PC-3 (cell line): Measurements from ENCODE around the gene SEC14L6. TPM values are rescaled to one million over a fixed set of nuclear protein-coding genes. Genes with fewer than 3 reads are reported as not detected.
"Not testable (repeated sequence)": the region's sequence is repeated elsewhere in the genome, so short reads cannot be mapped to it uniquely, and the experiment has no call there.

ENCODE experiments used
- ATAC-seq: fragments of 200-7000 bp; cut with Tn5 transposase; 2 replicates; pipeline ENCODE4 v1.9.1; 2020; ENCODE audit warnings: mild to moderate bottlenecking, moderate library complexity
- BruUV-seq: library from RNA; stranded (reverse); fragments of 400-500 nt; replicated peaks from 2 replicates; lab custom pipeline; 2021; lab: Mats Ljungman, UMichigan
- CTCF ChIA-PET: fragments of 300-600 bp; sonication (Branson Sonifier 250); formaldehyde crosslinking; loops from one replicate; lab custom pipeline; 2022; ENCODE audit warnings: antibody characterized with exemption; lab: Charles Lee
- POLR2A ChIA-PET: fragments of 300-600 bp; sonication (Branson Sonifier 250); formaldehyde crosslinking; loops from one replicate; lab custom pipeline; 2022; ENCODE audit warnings: antibody characterized with exemption; ENCODE audit not compliant: unreplicated experiment; lab: Charles Lee
- DNase-seq: peaks from one replicate; pipeline ENCODE4 v3.0.0-alpha.2; 2015
- H2AFZ ChIP-seq: fragments of 300-600 bp; sonication (generic); 2 replicates; pipeline ENCODE4 v1.6.0; 2016; ENCODE audit warnings: antibody characterized with exemption, low read length
- H3F3A ChIP-seq: fragments of 300-600 bp; sonication (generic); one replicate; pipeline ENCODE4 v1.6.0; 2017; ENCODE audit warnings: antibody characterized with exemption, low read length, control low read depth, mild to moderate bottlenecking; ENCODE audit not compliant: unreplicated experiment
- H3K27ac ChIP-seq: fragments of 300-600 bp; sonication (generic); 2 replicates; pipeline ENCODE4 v1.5.1; 2016; ENCODE audit warnings: mild to moderate bottlenecking, low read length
- H3K27me3 ChIP-seq: fragments of 300-600 bp; sonication (generic); 2 replicates; pipeline ENCODE4 v1.6.1; 2016; ENCODE audit warnings: low read length, mixed read lengths
- H3K36me3 ChIP-seq: fragments of 300-600 bp; sonication (generic); 2 replicates; pipeline ENCODE4 v1.6.1; 2016; ENCODE audit warnings: low read depth, mixed run types, low read length, mixed read lengths
- H3K4me1 ChIP-seq: fragments of 300-600 bp; sonication (generic); 2 replicates; pipeline ENCODE4 v1.5.1; 2016; ENCODE audit warnings: low read length; ENCODE audit not compliant: insufficient read depth
- H3K4me2 ChIP-seq: fragments of 300-600 bp; sonication (generic); 2 replicates; pipeline ENCODE4 v1.6.0; 2016; ENCODE audit warnings: low read length
- H3K4me3 ChIP-seq: fragments of 300-600 bp; sonication (generic); 2 replicates; pipeline ENCODE4 v1.5.1; 2016; ENCODE audit warnings: mild to moderate bottlenecking, low read length, mixed read lengths
- H3K79me2 ChIP-seq: fragments of 300-600 bp; sonication (generic); 2 replicates; pipeline ENCODE4 v1.6.1; 2017; ENCODE audit warnings: low read length, mixed read lengths
- H3K9ac ChIP-seq: fragments of 300-600 bp; sonication (generic); 2 replicates; pipeline ENCODE4 v1.6.0; 2016; ENCODE audit warnings: mild to moderate bottlenecking, low read length
- H3K9me2 ChIP-seq: fragments of 300-600 bp; sonication (generic); replicated peaks from 2 replicates; pipeline ENCODE4 v1.6.1; 2016; ENCODE audit warnings: mixed run types, low read length, mixed read lengths
- H3K9me3 ChIP-seq: fragments of 300-600 bp; sonication (generic); 2 replicates; pipeline ENCODE4 v1.6.1; 2016; ENCODE audit warnings: low read length, mixed read lengths
- H4K20me1 ChIP-seq: fragments of 300-600 bp; sonication (generic); 2 replicates; pipeline ENCODE4 v1.6.1; 2016; ENCODE audit warnings: low read length, mixed read lengths
- CTCF ChIP-seq: fragments of 300-600 bp; sonication (generic); conservative IDR thresholded peaks from 2 replicates; pipeline ENCODE4 v1.5.1; 2017; ENCODE audit warnings: antibody characterized with exemption, low read depth, mild to moderate bottlenecking, low read length
- EZH2 ChIP-seq: fragments of 300-600 bp; sonication (generic); IDR thresholded peaks from one replicate; pipeline ENCODE4 v1.6.1; 2017; ENCODE audit warnings: antibody characterized with exemption, mild to moderate bottlenecking, low read length; ENCODE audit not compliant: unreplicated experiment
- EZH2phosphoT487 ChIP-seq: fragments of 300-600 bp; sonication (generic); IDR thresholded peaks from 2 replicates; pipeline ENCODE4 v1.6.1; 2018; ENCODE audit warnings: mild to moderate bottlenecking, antibody characterized with exemption, low read length, borderline replicate concordance
- intact Hi-C: fragments of 100-400 bp; cut with micrococcal nuclease; formaldehyde crosslinking; loops from 2 replicates; pipeline ENCODE4 v1.9.0; 2023
- total RNA-seq: library from RNA; depleted of rRNA; stranded (reverse); fragments of >200 nt; gene quantifications from 2 replicates; pipeline ENCODE4 v1.2.3, GENCODE V29; 2014

The SEC14L6 gene
- total RNA-seq, 1 experiment from 2014 or later: not detected

- H3K27ac ChIP-seq: no peak overlapping the region
- no peaks in the 10 kb centered on the region for H3F3A ChIP-seq
- DNase-seq: no peak
- H3K79me2 ChIP-seq: no peaks in the 10 kb centered on the region
- CTCF ChIA-PET: no interaction called here
- no peaks in the 10 kb centered on the region for H4K20me1 ChIP-seq
- TF ChIP-seq EZH2phosphoT487 (no peak), CTCF (no peak), EZH2 (no peak)
- no peak for ATAC-seq
- H3K27me3 ChIP-seq: no peaks in the 10 kb centered on the region
- no peaks in the 10 kb centered on the region for H3K9me3 ChIP-seq
- no peak overlapping the region for H2AFZ ChIP-seq
- no peak overlapping the region for H3K4me3 ChIP-seq
- POLR2A ChIA-PET: interaction anchor here (0.7 kb wide), 1 partner anchor 9 kb away, joined by 5 read pairs; no protein-coding TSS in a partner anchor
- no peak overlapping the region for H3K4me2 ChIP-seq
- BruUV-seq: no TSS peak
- no peaks in the 10 kb centered on the region for H3K36me3 ChIP-seq
- H3K4me1 ChIP-seq: no peaks in the 10 kb centered on the region
- H3K9ac ChIP-seq: no peak overlapping the region
- intact Hi-C loops: no loop called here
- no peaks in the 10 kb centered on the region for H3K9me2 ChIP-seq
Measured at GRCh38 chr22:30569674-30570202, 23.2 kb upstream of the SEC14L6 start.

- intact Hi-C loops: no loop called here
- DNase-seq: no peak
Measured at GRCh38 chr22:30568137-30568805, 21.7 kb upstream of the SEC14L6 start.

GRCh38 chr22:30567277-30567676 lies 20.7 kb upstream of the SEC14L6 start:
- H3K36me3 ChIP-seq, H3K79me2 ChIP-seq, H3K9ac ChIP-seq, intact Hi-C loops, H3K9me3 ChIP-seq, H3K27ac ChIP-seq, H3K4me3 ChIP-seq, BruUV-seq, H3K4me2 ChIP-seq, CTCF ChIA-PET, H2AFZ ChIP-seq, ATAC-seq, H4K20me1 ChIP-seq, H3K4me1 ChIP-seq, DNase-seq, H3K27me3 ChIP-seq, H3K9me2 ChIP-seq, POLR2A ChIA-PET, H3F3A ChIP-seq: not testable (repeated sequence)

More at GRCh38 chr22:30568137-30568805, 21.7 kb upstream of the SEC14L6 start:
- ChIA-PET CTCF (no interaction called here), POLR2A (no interaction called here)
- H3K9me3 ChIP-seq: no peaks in the 10 kb centered on the region
- no peak overlapping the region for H3K9ac ChIP-seq
- no peak for TF ChIP-seq CTCF
- TF ChIP-seq EZH2: no peak
- TF ChIP-seq EZH2phosphoT487: no peak
- no peak overlapping the region for H3K4me3 ChIP-seq
- H2AFZ ChIP-seq: no peak overlapping the region
- no peaks in the 10 kb centered on the region for H3K9me2 ChIP-seq
- H3F3A ChIP-seq: no peaks in the 10 kb centered on the region
- H3K79me2 ChIP-seq: no peaks in the 10 kb centered on the region
- no TSS peak for BruUV-seq
- no peak for ATAC-seq
- no peak overlapping the region for H3K27ac ChIP-seq
- H3K36me3 ChIP-seq: no peaks in the 10 kb centered on the region
- no peaks in the 10 kb centered on the region for H3K4me1 ChIP-seq
- H3K27me3 ChIP-seq: no peaks in the 10 kb centered on the region
- H4K20me1 ChIP-seq: no peaks in the 10 kb centered on the region
- no peak overlapping the region for H3K4me2 ChIP-seq
